DOHH2 (cell line): Measurements from ENCODE around the gene ANKRD28.
"Not testable (repeated sequence)": the region's sequence is repeated elsewhere in the genome, so short reads cannot be mapped to it uniquely, and the experiment has no call there.

Source experiments
- H3F3A ChIP-seq: fragments of 200-600 bp; sonication (generic), shearing (Covaris generic); 2 replicates; pipeline ENCODE4 v1.6.0; 2016; ENCODE audit warnings: antibody characterized with exemption, mild to moderate bottlenecking; ENCODE audit not compliant: control insufficient read depth, insufficient read depth
- H3K27ac ChIP-seq: fragments of 200-600 bp; sonication (generic); 2 replicates; pipeline ENCODE4 v1.5.1; 2014; ENCODE audit warnings: low read depth, mild to moderate bottlenecking, low read length, moderate library complexity
- H3K27me3 ChIP-seq: fragments of 200-600 bp; sonication (generic); 2 replicates; pipeline ENCODE4 v1.6.1; 2014; ENCODE audit warnings: mild to moderate bottlenecking, low read length, mixed read lengths; ENCODE audit not compliant: control insufficient read depth
- H3K36me3 ChIP-seq: fragments of 200-600 bp; sonication (generic); 2 replicates; pipeline ENCODE4 v1.6.1; 2014; ENCODE audit warnings: mild to moderate bottlenecking, low read length, moderate library complexity, mixed read lengths; ENCODE audit not compliant: control insufficient read depth
- H3K4me1 ChIP-seq: fragments of 200-600 bp; sonication (generic); 2 replicates; pipeline ENCODE4 v1.6.1; 2014; ENCODE audit warnings: mild to moderate bottlenecking, low read length, mixed read lengths; ENCODE audit not compliant: control insufficient read depth
- H3K4me2 ChIP-seq: fragments of 200-600 bp; sonication (generic); 2 replicates; pipeline ENCODE4 v1.6.0; 2014; ENCODE audit warnings: mild to moderate bottlenecking, low read length, moderate library complexity
- H3K4me3 ChIP-seq: fragments of 200-600 bp; sonication (generic); 2 replicates; pipeline ENCODE4 v1.5.1; 2014; ENCODE audit warnings: mild to moderate bottlenecking, low read length, mixed read lengths
- H3K79me2 ChIP-seq: fragments of 200-600 bp; sonication (generic); 2 replicates; pipeline ENCODE4 v1.6.1; 2014; ENCODE audit warnings: mild to moderate bottlenecking, low read length, mixed read lengths; ENCODE audit not compliant: control insufficient read depth
- H3K9me2 ChIP-seq: fragments of 200-600 bp; sonication (generic); replicated peaks from 2 replicates; pipeline ENCODE4 v1.6.1; 2014; ENCODE audit warnings: mild to moderate bottlenecking, low read length, mixed read lengths; ENCODE audit not compliant: control insufficient read depth
- H3K9me3 ChIP-seq: fragments of 200-600 bp; sonication (generic); 2 replicates; pipeline ENCODE4 v1.6.1; 2014; ENCODE audit warnings: antibody characterized with exemption, low read length, mixed read lengths; ENCODE audit not compliant: control insufficient read depth, insufficient read depth
- H4K20me1 ChIP-seq: fragments of 200-600 bp; sonication (generic); 2 replicates; pipeline ENCODE4 v1.6.0; 2014; ENCODE audit warnings: low read depth, mild to moderate bottlenecking, antibody characterized with exemption, low read length, moderate library complexity; ENCODE audit not compliant: control insufficient read depth, insufficient read depth
- CTCF ChIP-seq: fragments of 200-600 bp; sonication (generic); IDR thresholded peaks from one replicate; pipeline ENCODE4 v1.5.1; 2014; ENCODE audit warnings: antibody characterized with exemption, mild to moderate bottlenecking, low read depth, low read length; ENCODE audit not compliant: poor library complexity, severe bottlenecking
- EZH2phosphoT487 ChIP-seq: fragments of 200-600 bp; sonication (generic); IDR thresholded peaks from 2 replicates; pipeline ENCODE4 v1.6.1; 2017; ENCODE audit warnings: borderline replicate concordance, mild to moderate bottlenecking, antibody characterized with exemption, low read length, moderate library complexity, mixed read lengths

The ANKRD28 gene

GRCh38 chr3:15753056-15753710 lies 44.6 kb downstream of the ANKRD28 start:
- Histone ChIP-seq H3K9me3 (no peaks in the 10 kb centered on the region), H3K4me3 (no peak overlapping the region), H3K36me3 (peaks cover 54% of the 10 kb centered on the region), H3K9me2 (no peaks in the 10 kb centered on the region; the same call in 1 of the 2 replicates), H3K79me2 (no peaks in the 10 kb centered on the region), H3K27ac (no peak overlapping the region), H3F3A (no peaks in the 10 kb centered on the region), H4K20me1 (no peaks in the 10 kb centered on the region), H3K4me1 (no peaks in the 10 kb centered on the region), H3K4me2 (no peak overlapping the region), H3K27me3 (no peaks in the 10 kb centered on the region)
- TF ChIP-seq CTCF (no peak), EZH2phosphoT487 (no peak)

- Histone ChIP-seq H3K9me2 (no peaks in the 10 kb centered on the region; the same call in 1 of the 2 replicates), H3K27ac (no peak overlapping the region), H3K4me3 (no peak overlapping the region), H3K9me3 (no peaks in the 10 kb centered on the region), H3K36me3 (peaks cover 54% of the 10 kb centered on the region), H3K79me2 (no peaks in the 10 kb centered on the region), H3K4me2 (no peak overlapping the region), H3K4me1 (no peaks in the 10 kb centered on the region), H3F3A (no peaks in the 10 kb centered on the region), H4K20me1 (no peaks in the 10 kb centered on the region), H3K27me3 (no peaks in the 10 kb centered on the region)
- TF ChIP-seq EZH2phosphoT487 (no peak), CTCF (no peak)
Measured at GRCh38 chr3:15750879-15751278, 46.9 kb downstream of the ANKRD28 start.

- Histone ChIP-seq H3F3A (no peaks in the 10 kb centered on the region), H3K27ac (no peak overlapping the region), H3K4me2 (no peak overlapping the region), H3K9me3 (no peaks in the 10 kb centered on the region), H4K20me1 (no peaks in the 10 kb centered on the region), H3K9me2 (no peaks in the 10 kb centered on the region; the same call in 1 of the 2 replicates), H3K79me2 (no peaks in the 10 kb centered on the region), H3K4me1 (no peaks in the 10 kb centered on the region), H3K36me3 (peaks cover 56% of the 10 kb centered on the region), H3K4me3 (no peak overlapping the region), H3K27me3 (no peaks in the 10 kb centered on the region)
- no peak for TF ChIP-seq EZH2phosphoT487
- TF ChIP-seq CTCF: no peak
Measured at GRCh38 chr3:15750143-15750542, 47.6 kb downstream of the ANKRD28 start.

GRCh38 chr3:15745896-15746295 lies 51.9 kb downstream of the ANKRD28 start:
- not testable (repeated sequence) for H3K27ac ChIP-seq, H3F3A ChIP-seq, H3K9me2 ChIP-seq, H4K20me1 ChIP-seq, H3K27me3 ChIP-seq, H3K4me2 ChIP-seq, H3K9me3 ChIP-seq, H3K79me2 ChIP-seq, H3K4me3 ChIP-seq, H3K4me1 ChIP-seq
- peaks cover 38% of the 10 kb centered on the region for H3K36me3 ChIP-seq
